Hindlimb muscle (tissue), 1 donor: ENCODE data around the gene TOX4. TPM values are rescaled to one million over a fixed set of nuclear protein-coding genes. Genes with fewer than 3 reads are reported as not detected.
A peak's percentile ranks its signal among the peaks of the same experiment; 100 is the strongest.

Source experiments
- DNase-seq: peaks from one replicate; pipeline ENCODE4 v3.0.0-alpha.2; 2013
- polyA plus RNA-seq: library from polyadenylated mRNA; unstranded; fragments of 120-200 nt; gene quantifications from one replicate; pipeline ENCODE4 v1.2.1, GENCODE V29; 2013; ENCODE audit not compliant: insufficient read length

Gene TOX4
- polyA plus RNA-seq, 1 donor: 47.0 TPM

DNA sequence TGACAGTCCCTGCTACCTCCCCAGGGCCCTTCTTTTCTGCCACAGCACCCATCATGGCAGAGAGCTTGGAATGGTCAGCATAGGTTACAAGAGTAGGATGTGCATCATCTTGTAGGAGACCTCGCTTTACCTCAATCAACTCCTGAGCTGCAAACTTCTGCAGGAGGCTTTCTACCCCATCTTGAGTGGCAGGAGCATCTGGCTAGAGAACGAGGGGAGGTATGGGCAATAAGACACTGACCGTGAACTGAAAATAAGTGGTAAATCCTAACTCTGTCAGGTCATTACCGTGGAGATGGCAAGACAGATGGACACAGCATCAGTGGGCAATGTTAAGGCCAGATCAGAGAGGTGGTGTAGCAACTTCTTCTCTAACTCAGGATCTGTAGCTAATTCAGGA is 26.4 kb downstream of the TOX4 start:
- DNase-seq: no peak

- no peak for DNase-seq
Observed at GRCh38 chr14:21505012-21505553, 28.1 kb downstream of the TOX4 start.

- no peak for DNase-seq
Observed at GRCh38 chr14:21506557-21506956, 29.6 kb downstream of the TOX4 start.

DNA sequence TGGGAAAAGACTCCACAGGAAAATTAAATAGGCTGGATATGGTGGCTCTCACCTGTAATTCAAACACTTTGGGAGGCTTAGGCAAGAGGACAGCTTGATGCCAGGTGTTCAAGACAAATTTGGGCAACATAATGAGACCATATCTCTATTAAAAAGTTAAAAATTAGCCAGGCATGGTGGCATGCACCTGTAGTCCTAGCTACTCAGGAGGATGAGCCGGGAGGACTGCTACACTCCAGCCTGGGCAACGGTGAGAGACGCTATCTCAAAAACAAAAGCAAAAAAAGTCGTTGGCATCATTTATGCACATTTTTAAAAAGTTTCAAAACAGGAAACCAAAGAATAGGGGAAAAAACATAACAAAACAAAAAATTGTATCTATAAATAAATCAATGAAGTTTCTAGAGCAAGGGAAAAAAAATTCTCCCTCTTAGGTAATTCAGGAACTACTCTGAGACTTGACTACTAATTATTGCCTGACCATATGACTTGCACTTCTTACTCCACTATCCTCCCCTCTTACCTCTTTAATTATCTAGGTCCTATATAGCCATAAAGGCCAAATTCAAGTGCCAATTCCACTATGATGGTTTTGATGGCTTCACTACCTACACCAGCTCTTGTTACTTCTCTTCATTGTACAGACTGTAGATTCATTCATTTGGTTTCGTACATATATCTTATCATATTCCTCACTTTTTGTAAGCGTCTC is 32.6 kb downstream of the TOX4 start:
- DNase-seq: no peak

- DNase-seq: peak; percentile 98
Observed at GRCh38 chr14:21510735-21511657, 34.0 kb downstream of the TOX4 start, which contains the start of gene METTL3. METTL3 (minus strand) TSS chr14:21511340; CDS start chr14:21511223, 117 bp downstream.

GRCh38 chr14:21514341-21514740 is 37.3 kb downstream of the TOX4 start:
- DNase-seq: no peak

- DNase-seq: no peak
Observed at GRCh38 chr14:21518725-21519124, 41.7 kb downstream of the TOX4 start.

GRCh38 chr14:21520767-21521166 is 43.8 kb downstream of the TOX4 start:
- no peak for DNase-seq

DNA sequence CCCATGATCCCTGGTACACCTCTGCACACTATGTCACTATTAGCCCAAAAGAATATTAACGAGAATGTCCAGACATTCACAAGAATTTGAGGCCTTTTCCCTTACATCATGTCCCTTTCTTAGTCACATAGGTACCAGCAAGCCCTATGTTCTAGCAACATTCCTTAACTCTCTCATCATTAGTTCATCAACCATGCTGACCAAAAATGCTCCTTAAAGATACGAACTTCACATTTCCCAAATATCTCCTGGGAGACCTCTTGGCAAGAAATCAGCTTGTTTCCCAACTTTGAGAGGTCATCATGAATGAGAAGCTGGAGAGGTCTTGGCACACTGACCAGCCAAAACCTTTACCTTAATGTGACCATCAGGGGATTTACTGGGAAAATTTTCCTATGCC is 44.5 kb downstream of the TOX4 start:
- no peak for DNase-seq

- DNase-seq: no peak
Observed at GRCh38 chr14:21523203-21523602, 46.2 kb downstream of the TOX4 start.

DNA sequence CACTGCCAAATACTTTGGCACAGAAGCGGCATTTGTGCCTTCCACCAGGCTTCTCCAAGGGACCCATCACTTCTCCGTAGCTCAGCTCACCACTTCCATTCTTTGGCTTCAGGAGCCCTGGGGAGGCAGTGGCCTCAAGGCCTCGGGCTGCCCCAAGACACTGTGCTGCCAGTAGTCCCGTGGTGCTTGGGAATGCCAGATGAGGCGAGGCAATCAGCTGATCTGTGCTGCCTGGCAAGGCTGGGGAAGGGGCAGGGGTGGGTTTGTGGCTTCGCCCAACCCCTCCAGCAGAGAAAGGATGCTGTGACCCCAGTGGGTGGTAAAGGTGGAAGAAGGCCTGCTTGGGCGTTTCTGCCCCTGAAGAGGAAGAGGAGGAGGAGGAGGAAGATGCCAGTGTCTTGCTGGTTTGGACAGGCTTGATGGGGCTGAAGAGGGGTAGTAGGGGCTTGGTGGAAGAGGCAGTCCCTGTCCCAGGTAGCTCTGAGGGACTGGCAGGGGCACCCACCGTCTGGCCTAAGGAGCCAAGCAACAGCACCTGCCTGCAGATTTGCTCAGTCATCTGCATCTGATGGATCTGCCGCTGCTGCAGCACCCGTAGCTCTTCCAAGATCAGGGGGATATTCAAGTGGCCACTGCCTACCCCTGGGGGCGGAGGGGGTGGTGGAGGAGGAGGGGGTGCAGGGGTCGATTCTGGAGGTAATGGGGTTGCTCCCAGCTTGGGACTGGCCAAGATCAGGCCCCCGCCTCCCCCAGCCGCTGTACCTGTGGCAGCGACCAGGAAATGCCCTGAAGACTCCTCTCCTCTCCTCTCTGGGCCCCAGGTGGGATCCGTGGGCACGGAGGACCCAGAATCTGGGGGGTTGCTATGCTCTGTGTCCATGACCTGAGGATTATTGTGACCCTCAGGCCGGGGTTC is 47.8 kb downstream of the TOX4 start:
- no peak for DNase-seq

- peak; percentile 17 for DNase-seq
Observed at GRCh38 chr14:21525571-21525961, 48.6 kb downstream of the TOX4 start.

DNA sequence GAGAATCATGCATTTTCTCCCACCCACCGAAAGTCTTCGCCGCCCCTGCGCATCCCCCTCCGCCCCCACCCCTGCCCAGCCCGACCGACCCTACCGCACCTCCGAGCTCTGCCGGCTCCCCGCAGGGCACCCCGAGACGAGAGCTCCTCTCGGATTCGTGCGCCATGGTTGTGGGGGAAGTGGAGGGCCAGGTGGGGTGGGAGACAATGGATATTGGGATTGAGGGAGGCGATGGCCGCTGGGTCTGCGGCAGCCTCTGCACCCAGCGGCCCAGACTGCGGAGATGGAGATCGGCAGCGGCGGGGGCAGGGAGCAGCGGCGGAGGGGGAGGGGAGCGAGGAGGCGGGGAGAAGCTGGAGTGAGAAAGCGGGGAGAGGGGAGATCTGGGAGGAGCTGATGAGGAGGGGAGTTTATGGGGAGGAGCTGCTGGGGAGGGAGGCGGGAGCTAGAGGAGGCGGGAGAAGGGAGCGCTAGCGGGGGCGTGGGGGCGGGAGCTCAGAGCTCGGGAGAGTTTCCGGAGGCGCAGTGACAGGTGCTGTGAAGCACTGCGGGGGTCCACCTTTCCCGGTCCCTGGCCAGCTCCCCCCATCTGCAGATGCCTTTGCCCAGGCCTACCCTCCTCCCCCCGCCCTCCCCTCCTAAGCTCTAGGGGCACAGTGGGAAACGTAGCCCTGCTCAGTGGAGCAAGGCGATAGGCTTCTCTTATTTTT is 49.1 kb downstream of the TOX4 start, which contains the start of gene SALL2:
SALL2 (minus strand) TSS at position 385 of the 710 bp plus-strand sequence; CDS start at position 166, 219 bp downstream.
- DNase-seq: peak; percentile 90

- DNase-seq: no peak
Observed at GRCh38 chr14:21526672-21527317, 49.8 kb downstream of the TOX4 start.

- DNase-seq: no peak
Observed at GRCh38 chr14:21527318-21527679, 50.3 kb downstream of the TOX4 start.

DNA sequence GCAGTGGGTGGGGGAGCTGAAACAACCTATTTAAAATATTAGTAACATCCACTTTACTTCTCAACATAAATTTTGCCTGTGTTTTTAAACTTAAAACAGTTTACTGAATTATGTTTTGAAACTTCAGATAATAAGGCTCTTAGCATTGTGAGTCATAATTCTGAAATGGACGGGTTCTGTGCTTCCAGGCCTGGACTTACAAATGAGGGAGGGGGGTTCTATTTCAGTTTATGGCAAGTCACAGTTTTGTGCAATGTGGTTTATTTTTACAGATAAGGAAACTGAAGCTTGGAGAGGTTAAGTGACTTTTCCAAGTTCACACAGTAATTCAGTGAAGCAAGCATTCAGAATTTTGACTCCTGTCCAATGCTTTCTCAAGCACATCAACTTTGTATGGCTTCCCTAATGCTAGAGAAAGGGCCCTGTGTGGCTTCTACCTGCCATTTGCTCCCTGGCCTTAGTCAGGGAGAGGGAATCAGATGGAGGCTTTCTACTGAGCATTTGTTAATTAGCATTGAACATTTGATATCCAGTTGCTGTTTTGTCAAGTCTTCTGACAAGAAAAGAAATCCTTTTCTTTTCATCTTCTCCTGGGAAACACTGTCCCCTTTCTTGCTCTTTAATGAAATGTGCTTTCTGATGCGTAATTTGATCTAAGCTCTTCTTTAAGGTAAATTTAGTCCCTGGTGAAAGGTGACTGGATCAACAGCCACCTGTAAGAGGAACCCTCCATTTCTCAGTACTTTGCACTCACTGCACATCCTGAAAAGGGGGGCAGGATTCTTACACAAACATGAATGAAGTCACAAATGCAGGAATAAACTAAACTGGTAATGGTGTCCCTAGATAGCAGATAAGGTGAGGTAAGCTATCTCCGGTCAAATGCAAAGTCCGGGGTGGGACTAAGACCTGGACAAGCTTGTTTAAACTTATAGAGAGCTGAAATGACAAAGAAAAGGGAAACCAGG is 51.7 kb downstream of the TOX4 start:
- DNase-seq: no peak

- no peak for DNase-seq
Observed at GRCh38 chr14:21529515-21529914, 52.5 kb downstream of the TOX4 start.

GRCh38 chr14:21533294-21533693 is 56.3 kb downstream of the TOX4 start:
- DNase-seq: no peak

- no peak for DNase-seq
Observed at GRCh38 chr14:21534576-21534975, 57.6 kb downstream of the TOX4 start.
